GM19240 (cell line): ENCODE data around the gene TCEAL4.

ENCODE experiments used
- DNase-seq: peaks from one replicate; pipeline ENCODE4 v3.0.0; 2011; ENCODE audit warnings: low spot score; ENCODE audit not compliant: insufficient read length

TCEAL4 gene

GRCh38 chrX:103585411-103586313 is at the start of gene TCEAL4:
Gene TCEAL4 (plus strand): TSS chrX:103585515. CDS start chrX:103586676, 1,161 bp downstream.
- DNase-seq: no peak

- no peak for DNase-seq
Observed at GRCh38 chrX:103536071-103536470, 49.2 kb upstream of the TCEAL4 start.

GRCh38 chrX:103536732-103537131 is 48.6 kb upstream of the TCEAL4 start:
- no peak for DNase-seq

- DNase-seq: no peak
Observed at GRCh38 chrX:103537871-103538387, 47.4 kb upstream of the TCEAL4 start.

GRCh38 chrX:103538728-103539127 is 46.6 kb upstream of the TCEAL4 start:
- DNase-seq: no peak

GRCh38 chrX:103539695-103540094 is 45.6 kb upstream of the TCEAL4 start:
- DNase-seq: no peak

GRCh38 chrX:103540145-103540544 is 45.2 kb upstream of the TCEAL4 start:
- DNase-seq: no peak

GRCh38 chrX:103549916-103550315 is 35.4 kb upstream of the TCEAL4 start:
- no peak for DNase-seq

GRCh38 chrX:103550415-103551051 is 34.8 kb upstream of the TCEAL4 start:
- no peak for DNase-seq

GRCh38 chrX:103552236-103552635 is 33.1 kb upstream of the TCEAL4 start:
- DNase-seq: no peak

GRCh38 chrX:103554687-103555424 is 30.5 kb upstream of the TCEAL4 start:
- peak; percentile 26 for DNase-seq

- DNase-seq: no peak
Observed at GRCh38 chrX:103556963-103557612, 28.2 kb upstream of the TCEAL4 start.

GRCh38 chrX:103560256-103560655 is 25.1 kb upstream of the TCEAL4 start:
- no peak for DNase-seq

GRCh38 chrX:103562801-103563200 is 22.5 kb upstream of the TCEAL4 start:
- DNase-seq: no peak

GRCh38 chrX:103565197-103565596 is 20.1 kb upstream of the TCEAL4 start:
- DNase-seq: no peak

- no peak for DNase-seq
Observed at GRCh38 chrX:103565752-103566151, 19.6 kb upstream of the TCEAL4 start.

GRCh38 chrX:103571121-103571520 is 14.2 kb upstream of the TCEAL4 start:
- DNase-seq: no peak

- no peak for DNase-seq
Observed at GRCh38 chrX:103571726-103572125, 13.6 kb upstream of the TCEAL4 start.

- DNase-seq: no peak
Observed at GRCh38 chrX:103573202-103573601, 12.1 kb upstream of the TCEAL4 start.

GRCh38 chrX:103584596-103584995 is 719 bp upstream of the TCEAL4 start:
- no peak for DNase-seq

GRCh38 chrX:103586314-103586646 is 965 bp downstream of the TCEAL4 start:
- DNase-seq: no peak
